Measurements from ENCODE around the gene EGFR. TPM values are rescaled to one million over a fixed set of nuclear protein-coding genes. Genes with fewer than 3 reads are reported as not detected.
"Not testable (repeated sequence)": the region's sequence is repeated elsewhere in the genome, so short reads cannot be mapped to it uniquely, and the experiment has no call there.

EGFR gene
- polyA plus RNA-seq, 4 donors = 28.3 to 32.1 (median 31.0) TPM

GRCh38 chr7:55161154-55161687, 142.4 kb downstream of the EGFR start:
- DNase-seq (ENCODE audit: low read depth in 4 of 4, low spot score in 2 of 4) = no peak

- no peak for DNase-seq (ENCODE audit: low read depth in 4 of 4, low spot score in 2 of 4)
Measured at GRCh38 chr7:55162476-55162875, 143.7 kb downstream of the EGFR start.

- DNase-seq (ENCODE audit: low read depth in 4 of 4, low spot score in 2 of 4) = no peak
Measured at GRCh38 chr7:55163733-55164132, 144.9 kb downstream of the EGFR start.

GRCh38 chr7:55164527-55164926, 145.7 kb downstream of the EGFR start:
- no peak for DNase-seq (ENCODE audit: low read depth in 4 of 4, low spot score in 2 of 4)

- DNase-seq (ENCODE audit: low read depth in 4 of 4, low spot score in 2 of 4) = no peak
Measured at GRCh38 chr7:55165176-55165861, 146.5 kb downstream of the EGFR start.

GRCh38 chr7:55167296-55167695, 148.5 kb downstream of the EGFR start:
- not testable (repeated sequence) for DNase-seq (ENCODE audit: low read depth in 4 of 4, low spot score in 2 of 4)

- DNase-seq (ENCODE audit: low read depth in 4 of 4, low spot score in 2 of 4) = no peak
Measured at GRCh38 chr7:55170335-55171069, 151.7 kb downstream of the EGFR start.

- no peak for DNase-seq (ENCODE audit: low read depth in 4 of 4, low spot score in 2 of 4)
Measured at GRCh38 chr7:55171157-55171556, 152.3 kb downstream of the EGFR start.

GRCh38 chr7:55172161-55172560, 153.3 kb downstream of the EGFR start:
- DNase-seq (ENCODE audit: low read depth in 4 of 4, low spot score in 2 of 4) = no peak

GRCh38 chr7:55172881-55173609, 154.2 kb downstream of the EGFR start:
- DNase-seq (ENCODE audit: low read depth in 4 of 4, low spot score in 2 of 4) = no peak

GRCh38 chr7:55173671-55174070, 154.9 kb downstream of the EGFR start:
- no peak for DNase-seq (ENCODE audit: low read depth in 4 of 4, low spot score in 2 of 4)

- no peak for DNase-seq (ENCODE audit: low read depth in 4 of 4, low spot score in 2 of 4)
Measured at GRCh38 chr7:55174456-55174855, 155.6 kb downstream of the EGFR start.

GRCh38 chr7:55174856-55175255, 156.0 kb downstream of the EGFR start:
- DNase-seq (ENCODE audit: low read depth in 4 of 4, low spot score in 2 of 4) = no peak

- DNase-seq (ENCODE audit: low read depth in 4 of 4, low spot score in 2 of 4) = no peak
Measured at GRCh38 chr7:55177068-55177530, 158.3 kb downstream of the EGFR start.

- DNase-seq (ENCODE audit: low read depth in 4 of 4, low spot score in 2 of 4) = no peak
Measured at GRCh38 chr7:55177589-55178261, 158.9 kb downstream of the EGFR start.

GRCh38 chr7:55178292-55178862, 159.6 kb downstream of the EGFR start:
- no peak for DNase-seq (ENCODE audit: low read depth in 4 of 4, low spot score in 2 of 4)

GRCh38 chr7:55178863-55179773, 160.3 kb downstream of the EGFR start:
- no peak for DNase-seq (ENCODE audit: low read depth in 4 of 4, low spot score in 2 of 4)

GRCh38 chr7:55179931-55180682, 161.3 kb downstream of the EGFR start:
- no peak for DNase-seq (ENCODE audit: low read depth in 4 of 4, low spot score in 2 of 4)
